ENCODE results near the gene PSMB5. TPM values are rescaled to one million over a fixed set of nuclear protein-coding genes. Genes with fewer than 3 reads are reported as not detected.

PSMB5 gene
- total RNA-seq, 4 donors from 2014 or later, result 8.6 to 85.1 (median 42.5) TPM

DNA sequence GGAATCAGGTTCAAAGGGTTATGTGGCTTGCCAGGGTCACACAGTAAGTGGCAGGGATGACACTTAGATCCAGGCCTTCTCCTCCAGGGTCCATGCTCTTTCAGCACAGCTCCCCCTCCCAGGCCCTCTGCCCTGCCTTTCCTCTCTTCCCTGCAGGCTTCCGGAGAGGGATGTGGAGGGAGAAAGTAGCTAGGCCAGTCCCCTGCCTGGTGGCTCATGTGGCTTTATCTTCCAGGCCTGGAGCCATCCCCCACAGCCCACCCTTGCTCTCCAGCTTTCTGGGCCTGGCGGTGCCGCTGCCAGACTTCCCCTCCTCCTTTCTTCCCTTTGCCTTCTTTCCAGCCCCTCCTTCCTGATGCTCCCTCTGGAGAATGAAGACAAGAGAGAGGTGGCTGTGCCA lies 9.1 kb upstream of the PSMB5 start:
- 96 to 100% methylated on average over 2 to 3 of the region's 3 CpGs for WGBS, 2 donors (ENCODE audit: low coverage in 1 of 2)
- Histone ChIP-seq H3K4me1 (no peaks in the 10 kb centered on the region), H3K27ac (no peak overlapping the region), H3K4me3 (no peak overlapping the region), H3K27me3 (no peaks in the 10 kb centered on the region), H3K36me3 (no peaks in the 10 kb centered on the region), H3K9me3 (no peaks in the 10 kb centered on the region)
- DNase-seq, result no peak
- TF ChIP-seq CTCF (IDR thresholded peaks at IDR 0.05), result no peak
- no peak for TF ChIP-seq POLR2A (IDR thresholded peaks at IDR 0.05)
- no peak for TF ChIP-seq EP300 (IDR thresholded peaks at IDR 0.05; ENCODE audit: low read depth)
- no peak for TF ChIP-seq POLR2AphosphoS5 (IDR thresholded peaks at IDR 0.05)
- intact Hi-C loops (cut with DNase I; ENCODE audit: low total_unique reads), result no loop called here
- in situ Hi-C loops (cut with MboI; ENCODE audit: low pct_ligation_motif_present in 1 of 4, low pct_unique_long_range_greater_than_20kb in 1 of 4, low sequenced_read_pairs in 3 of 4), result no loop called here

DNA sequence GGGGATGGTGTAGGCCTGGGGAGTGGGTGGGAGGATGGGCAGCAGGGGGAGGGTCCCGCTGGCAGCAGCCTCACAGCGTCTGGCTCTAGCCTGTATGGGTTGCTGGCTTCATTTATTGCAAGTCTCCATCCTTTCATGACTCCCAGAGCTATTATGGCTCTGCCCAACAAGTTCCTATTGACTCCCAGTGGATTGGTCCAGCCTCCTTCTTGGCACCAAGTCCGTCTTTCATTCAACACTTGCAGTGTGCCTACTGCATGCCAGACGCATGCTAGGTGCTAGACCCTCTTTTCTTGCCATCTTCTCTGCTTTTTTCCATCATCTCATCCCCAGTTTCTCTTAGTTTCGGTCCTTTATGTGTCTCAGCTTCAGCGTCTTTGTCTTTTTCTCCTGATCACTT lies 8.4 kb upstream of the PSMB5 start:
- H3K27ac ChIP-seq, result no peak overlapping the region
- H3K27me3 ChIP-seq, result no peaks in the 10 kb centered on the region
- H3K4me1 ChIP-seq, result no peaks in the 10 kb centered on the region
- TF ChIP-seq EP300 (IDR thresholded peaks at IDR 0.05; ENCODE audit: low read depth) (no peak), POLR2A (IDR thresholded peaks at IDR 0.05) (no peak), CTCF (IDR thresholded peaks at IDR 0.05) (no peak), POLR2AphosphoS5 (IDR thresholded peaks at IDR 0.05) (no peak)
- H3K4me3 ChIP-seq, result no peak overlapping the region
- in situ Hi-C loops (cut with MboI; ENCODE audit: low pct_ligation_motif_present in 1 of 4, low pct_unique_long_range_greater_than_20kb in 1 of 4, low sequenced_read_pairs in 3 of 4), result no loop called here
- 76 to 87% methylated on average over 2 to 6 of the region's 6 CpGs for WGBS, 2 donors (ENCODE audit: low coverage in 1 of 2)
- H3K9me3 ChIP-seq, result no peaks in the 10 kb centered on the region
- intact Hi-C loops (cut with DNase I; ENCODE audit: low total_unique reads), result no loop called here
- H3K36me3 ChIP-seq, result no peaks in the 10 kb centered on the region
- DNase-seq, result no peak

GRCh38 chr14:23042162-23042965 lies 7.7 kb upstream of the PSMB5 start, which contains the start of gene PSMB11:
PSMB11 (plus strand) TSS chr14:23042212; CDS start chr14:23042226, 14 bp downstream.
- Histone ChIP-seq H3K27me3 (no peaks in the 10 kb centered on the region), H3K36me3 (no peaks in the 10 kb centered on the region), H3K4me3 (no peak within 1 kb of the TSS), H3K27ac (no peak within 1 kb of the TSS), H3K4me1 (no peaks in the 10 kb centered on the region), H3K9me3 (no peaks in the 10 kb centered on the region)
- intact Hi-C loops (cut with DNase I; ENCODE audit: low total_unique reads) (no loop called here), in situ Hi-C loops (cut with MboI; ENCODE audit: low pct_ligation_motif_present in 1 of 4, low pct_unique_long_range_greater_than_20kb in 1 of 4, low sequenced_read_pairs in 3 of 4) (no loop called here)
- DNase-seq, result no peak
- no peak for TF ChIP-seq POLR2A (IDR thresholded peaks at IDR 0.05)
- TF ChIP-seq CTCF (IDR thresholded peaks at IDR 0.05), result no peak
- WGBS, 2 donors (ENCODE audit: low coverage in 1 of 2), result 95% methylated on average over 31 of the region's 36 CpGs; no CpG with 5 or more reads in 1 of the 2 donors

- Histone ChIP-seq H3K4me3 (no peak overlapping the region), H3K27me3 (no peaks in the 10 kb centered on the region), H3K27ac (no peak overlapping the region), H3K9me3 (no peaks in the 10 kb centered on the region), H3K4me1 (no peaks in the 10 kb centered on the region), H3K36me3 (no peaks in the 10 kb centered on the region)
- in situ Hi-C loops (cut with MboI; ENCODE audit: low pct_ligation_motif_present in 1 of 4, low pct_unique_long_range_greater_than_20kb in 1 of 4, low sequenced_read_pairs in 3 of 4), result no loop called here
- WGBS, 2 donors (ENCODE audit: low coverage in 1 of 2), result 80% methylated on average over 8 of the region's 8 CpGs; no CpG with 5 or more reads in 1 of the 2 donors
- no peak for DNase-seq
- intact Hi-C loops (cut with DNase I; ENCODE audit: low total_unique reads), result no loop called here
- TF ChIP-seq CTCF (IDR thresholded peaks at IDR 0.05) (no peak), EP300 (IDR thresholded peaks at IDR 0.05; ENCODE audit: low read depth) (no peak), POLR2A (IDR thresholded peaks at IDR 0.05) (no peak), POLR2AphosphoS5 (IDR thresholded peaks at IDR 0.05) (no peak)
These were observed 7.0 kb upstream of the PSMB5 start for GRCh38 chr14:23041729-23042128.
